DOHH2 (cell line): ENCODE results near the gene AFP.

Source experiments
- EZH2phosphoT487 ChIP-seq: fragments of 200-600 bp; sonication (generic); IDR thresholded peaks from 2 replicates; pipeline ENCODE4 v1.6.1; 2017; ENCODE audit warnings: borderline replicate concordance, mild to moderate bottlenecking, antibody characterized with exemption, low read length, moderate library complexity, mixed read lengths
- TF ChIP-seq, protein P1 (sequence below): fragments of 200-600 bp; sonication (generic); IDR thresholded peaks from one replicate; pipeline ENCODE4 v1.5.1; 2014; ENCODE audit warnings: antibody characterized with exemption, mild to moderate bottlenecking, low read depth, low read length; ENCODE audit not compliant: poor library complexity, severe bottlenecking

DNA sequence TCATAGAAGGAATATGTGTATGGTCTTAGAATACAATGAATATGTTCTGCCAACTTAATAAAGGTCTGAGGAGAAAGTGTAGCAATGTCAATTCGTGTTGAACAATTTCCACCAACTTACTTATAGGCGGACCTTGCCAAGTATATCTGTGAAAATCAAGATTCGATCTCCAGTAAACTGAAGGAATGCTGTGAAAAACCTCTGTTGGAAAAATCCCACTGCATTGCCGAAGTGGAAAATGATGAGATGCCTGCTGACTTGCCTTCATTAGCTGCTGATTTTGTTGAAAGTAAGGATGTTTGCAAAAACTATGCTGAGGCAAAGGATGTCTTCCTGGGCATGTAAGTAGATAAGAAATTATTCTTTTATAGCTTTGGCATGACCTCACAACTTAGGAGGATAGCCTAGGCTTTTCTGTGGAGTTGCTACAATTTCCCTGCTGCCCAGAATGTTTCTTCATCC, 22.7 kb upstream of the AFP start:
- TF ChIP-seq, protein P1, sequence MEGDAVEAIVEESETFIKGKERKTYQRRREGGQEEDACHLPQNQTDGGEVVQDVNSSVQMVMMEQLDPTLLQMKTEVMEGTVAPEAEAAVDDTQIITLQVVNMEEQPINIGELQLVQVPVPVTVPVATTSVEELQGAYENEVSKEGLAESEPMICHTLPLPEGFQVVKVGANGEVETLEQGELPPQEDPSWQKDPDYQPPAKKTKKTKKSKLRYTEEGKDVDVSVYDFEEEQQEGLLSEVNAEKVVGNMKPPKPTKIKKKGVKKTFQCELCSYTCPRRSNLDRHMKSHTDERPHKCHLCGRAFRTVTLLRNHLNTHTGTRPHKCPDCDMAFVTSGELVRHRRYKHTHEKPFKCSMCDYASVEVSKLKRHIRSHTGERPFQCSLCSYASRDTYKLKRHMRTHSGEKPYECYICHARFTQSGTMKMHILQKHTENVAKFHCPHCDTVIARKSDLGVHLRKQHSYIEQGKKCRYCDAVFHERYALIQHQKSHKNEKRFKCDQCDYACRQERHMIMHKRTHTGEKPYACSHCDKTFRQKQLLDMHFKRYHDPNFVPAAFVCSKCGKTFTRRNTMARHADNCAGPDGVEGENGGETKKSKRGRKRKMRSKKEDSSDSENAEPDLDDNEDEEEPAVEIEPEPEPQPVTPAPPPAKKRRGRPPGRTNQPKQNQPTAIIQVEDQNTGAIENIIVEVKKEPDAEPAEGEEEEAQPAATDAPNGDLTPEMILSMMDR = no peak
- no peak for TF ChIP-seq EZH2phosphoT487
